Hepatic stellate cell (primary cell): ENCODE measurements around the gene CDC14B.
A peak's percentile ranks its signal among the peaks of the same experiment; 100 is the strongest.

Experiments used
- DNase-seq: peaks from one replicate; pipeline ENCODE4 v3.0.0; 2011; ENCODE audit warnings: low spot score

CDC14B gene

GRCh38 chr9:96485280-96485679 lies 134.4 kb downstream of the CDC14B start:
- DNase-seq = no peak

DNA sequence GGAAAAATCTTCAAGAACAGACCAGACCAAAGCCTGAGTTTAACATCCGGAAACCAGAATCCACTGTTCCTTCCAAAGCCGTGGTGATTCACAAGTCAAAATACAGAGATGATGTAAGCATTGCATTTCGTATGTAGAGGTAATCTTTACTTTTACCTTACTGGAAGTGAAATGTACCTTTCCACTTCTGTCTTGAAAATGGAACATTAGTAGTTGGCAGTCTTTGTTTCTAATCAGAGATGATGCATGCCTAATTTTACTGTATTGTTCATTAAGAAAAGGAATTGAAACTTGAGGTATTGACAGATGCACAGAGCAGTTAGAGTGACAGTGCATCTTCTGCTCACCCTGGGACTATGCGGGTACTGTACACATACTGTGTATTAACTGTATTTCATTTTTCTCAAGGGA lies 135.1 kb downstream of the CDC14B start:
- no peak for DNase-seq

DNA sequence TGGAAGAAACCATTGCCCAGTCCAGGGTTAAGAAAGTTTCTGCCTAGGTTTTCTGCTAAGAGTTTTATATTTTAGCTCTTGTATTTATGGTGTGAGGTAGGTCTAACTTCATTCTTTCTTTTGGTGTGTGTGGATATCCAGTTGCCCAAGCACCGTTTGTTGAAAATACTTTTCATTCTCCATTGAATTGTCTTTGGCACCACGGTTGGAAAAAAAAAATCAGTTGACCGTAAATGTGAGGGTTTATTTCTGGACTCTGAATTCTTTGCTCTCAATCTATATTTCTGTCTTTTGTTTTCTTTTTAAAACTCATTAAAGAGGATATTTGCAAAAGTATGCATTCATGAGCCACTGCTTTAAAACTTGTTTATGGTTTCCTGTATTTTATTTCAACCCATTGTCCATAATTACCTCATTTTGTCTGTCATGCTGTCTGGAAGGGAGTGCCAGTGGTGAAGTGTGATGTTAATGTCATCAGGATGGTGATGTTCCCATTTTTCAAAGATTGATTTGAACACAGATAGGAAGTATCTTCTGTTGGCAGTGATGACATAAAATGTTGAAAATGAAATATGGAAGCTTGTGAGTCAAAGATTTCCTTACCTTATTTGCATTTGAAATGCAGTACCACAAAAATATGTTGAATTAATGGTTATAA lies 135.8 kb downstream of the CDC14B start:
- no peak for DNase-seq

GRCh38 chr9:96483197-96483596 lies 136.4 kb downstream of the CDC14B start:
- no peak for DNase-seq

GRCh38 chr9:96482476-96482875 lies 137.2 kb downstream of the CDC14B start:
- DNase-seq = no peak

DNA sequence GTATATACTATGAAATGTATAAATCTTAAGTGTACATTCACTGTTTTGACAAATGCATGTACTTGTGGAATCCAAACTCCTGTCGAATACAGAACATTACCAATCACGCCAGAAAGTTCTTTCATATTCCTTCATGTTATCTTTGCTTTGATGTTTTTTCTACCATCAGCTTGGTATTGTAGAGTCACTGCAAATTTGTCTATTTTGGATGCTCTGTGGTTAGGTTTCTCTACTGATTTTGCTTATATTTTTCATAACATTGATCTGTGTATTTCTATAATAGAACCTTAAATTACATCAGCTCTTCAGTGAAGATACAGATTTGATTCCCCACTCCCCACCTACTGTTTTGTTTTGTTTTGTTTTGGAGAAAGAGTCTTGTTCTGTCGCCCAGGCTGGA lies 138.9 kb downstream of the CDC14B start:
- no peak for DNase-seq

DNA sequence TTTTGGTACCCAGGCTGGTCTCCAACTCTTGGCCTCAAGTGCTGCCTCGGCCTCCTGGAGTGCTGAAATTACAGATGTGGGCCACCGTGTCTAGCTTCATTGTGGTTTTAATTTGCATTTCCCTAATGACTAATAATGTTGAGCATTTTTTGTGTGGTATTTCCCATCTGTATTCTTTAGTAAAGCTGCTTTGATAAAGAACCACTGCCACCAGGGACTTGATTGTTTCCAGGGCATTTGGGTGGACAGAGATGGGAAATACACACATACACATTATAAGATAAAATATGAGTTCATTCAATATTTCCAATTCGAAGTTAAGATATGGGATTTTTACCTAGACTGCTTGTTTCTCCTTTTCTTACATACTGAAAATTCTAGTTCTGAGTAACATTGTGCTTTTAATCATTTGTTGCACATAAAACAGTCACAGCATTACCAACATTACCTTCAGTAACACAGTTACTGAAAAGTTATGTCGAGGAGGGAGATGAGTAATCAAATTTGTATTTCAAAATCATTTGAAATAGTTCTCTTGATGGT lies 140.7 kb downstream of the CDC14B start:
- no peak for DNase-seq

DNA sequence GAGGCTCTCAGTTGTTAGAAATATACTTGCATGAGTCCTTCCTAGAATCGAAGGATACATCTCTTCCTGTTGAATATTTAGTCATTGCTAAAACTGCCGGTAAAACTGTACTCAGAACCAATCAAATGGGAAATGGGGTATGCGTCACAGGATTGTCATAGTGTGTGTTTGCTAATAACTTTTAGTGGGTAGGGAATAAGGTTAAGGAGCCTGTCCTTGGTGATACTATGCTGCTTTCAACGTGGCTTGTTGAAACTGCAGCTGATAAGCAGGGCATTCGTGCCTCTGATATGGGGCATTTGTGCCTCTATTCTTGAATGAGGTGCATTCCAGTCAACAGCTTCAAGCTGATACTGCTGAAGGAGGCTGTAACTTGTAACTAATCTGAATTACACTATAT lies 143.1 kb downstream of the CDC14B start:
- DNase-seq = no peak

DNA sequence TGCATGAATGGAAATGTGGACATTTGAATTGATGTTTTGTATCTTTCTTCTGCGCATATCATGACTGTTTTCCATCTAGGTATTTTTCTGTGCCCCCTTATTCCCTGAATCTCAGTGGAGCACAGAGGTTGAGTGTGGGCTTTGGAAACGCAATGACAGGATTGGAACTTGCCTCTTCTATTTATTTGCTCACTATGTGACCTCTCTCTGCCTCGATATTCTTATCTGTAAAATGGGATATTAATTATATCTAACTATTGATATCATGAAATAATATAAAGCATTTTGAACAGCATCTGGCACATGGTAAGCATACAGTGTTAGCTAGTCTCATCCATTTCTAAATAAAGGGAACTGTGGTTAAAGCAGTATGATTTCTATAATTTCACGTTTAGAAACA lies 143.6 kb downstream of the CDC14B start:
- DNase-seq = no peak

DNA sequence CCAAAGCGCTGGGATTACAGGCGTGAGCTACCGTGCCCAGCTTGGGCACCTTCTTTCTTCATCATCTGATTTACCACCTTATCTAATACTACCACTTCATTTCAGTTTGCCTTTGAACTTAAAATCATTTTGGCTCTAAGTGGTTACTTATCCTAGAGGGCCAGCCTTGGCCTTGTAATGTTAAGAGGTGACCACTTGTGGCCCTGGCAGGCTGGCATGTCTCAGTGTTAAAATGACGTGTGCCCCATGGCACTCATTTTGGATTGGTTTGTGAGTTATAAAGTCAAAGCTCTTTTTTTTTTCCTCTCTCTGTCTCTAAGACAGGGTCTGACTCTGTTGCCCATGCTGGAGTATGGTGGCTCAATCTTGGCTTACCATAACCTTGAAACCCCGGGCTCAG lies 151.9 kb downstream of the CDC14B start:
- DNase-seq = no peak

- no peak for DNase-seq
Observed at GRCh38 chr9:96464426-96464825, 155.2 kb downstream of the CDC14B start.

DNA sequence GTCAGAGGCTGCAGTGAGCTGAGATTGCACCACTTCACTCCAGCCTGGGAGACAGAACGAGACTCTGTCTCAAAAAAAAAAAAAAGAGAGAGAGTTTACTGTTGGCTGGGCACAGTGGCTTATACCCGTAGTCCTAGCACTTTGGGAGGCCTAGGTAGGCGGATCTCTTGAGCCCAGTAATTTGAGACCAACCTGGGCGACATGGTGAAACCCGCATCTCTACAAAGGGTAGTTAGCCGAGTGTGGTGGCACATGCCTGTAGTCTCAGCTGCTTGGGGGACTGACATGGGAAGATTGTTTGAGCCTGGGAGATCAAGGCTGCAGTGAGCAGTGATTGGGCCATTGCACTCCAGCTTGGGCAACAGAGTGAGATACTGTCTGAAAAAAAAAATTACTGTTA lies 157.1 kb downstream of the CDC14B start:
- no peak for DNase-seq

DNA sequence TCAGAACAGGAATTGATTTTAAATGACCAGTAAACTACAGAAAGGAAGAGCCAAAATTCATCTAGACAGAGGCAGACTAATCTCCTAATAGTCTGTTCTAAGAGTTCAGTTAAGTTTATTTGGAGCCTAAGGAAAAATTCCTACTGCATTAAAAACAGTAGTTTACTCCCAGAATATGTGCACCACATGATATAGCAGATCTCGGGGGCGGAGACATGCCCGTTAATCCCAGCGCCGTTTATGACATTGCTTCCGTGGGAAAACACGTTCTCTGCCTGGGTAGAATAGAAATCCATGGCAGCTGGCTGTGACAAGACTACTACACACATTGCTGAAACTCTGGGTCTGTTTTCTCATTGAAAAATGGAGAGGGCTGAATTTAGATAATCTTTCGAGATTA lies 158.3 kb downstream of the CDC14B start:
- no peak for DNase-seq

DNA sequence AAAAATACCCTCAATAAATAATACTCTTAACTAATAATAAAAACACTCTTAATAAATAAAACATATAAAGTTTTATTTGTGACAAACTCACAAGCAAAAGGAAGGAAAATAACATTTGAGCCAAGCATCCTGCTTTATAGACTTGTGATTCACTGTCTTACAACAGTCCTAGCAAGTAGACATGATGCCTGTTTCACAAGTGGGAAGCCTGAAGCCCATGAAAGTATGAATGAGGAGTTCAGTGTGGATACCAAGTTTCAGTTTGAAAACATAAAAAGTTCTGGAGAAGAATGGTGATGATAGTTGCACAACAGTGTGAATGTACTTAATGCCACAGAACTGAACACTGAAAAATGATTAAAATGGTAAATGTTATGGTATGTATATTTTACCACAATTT lies 158.8 kb downstream of the CDC14B start:
- no peak for DNase-seq

GRCh38 chr9:96460470-96460869 lies 159.2 kb downstream of the CDC14B start:
- DNase-seq = no peak

DNA sequence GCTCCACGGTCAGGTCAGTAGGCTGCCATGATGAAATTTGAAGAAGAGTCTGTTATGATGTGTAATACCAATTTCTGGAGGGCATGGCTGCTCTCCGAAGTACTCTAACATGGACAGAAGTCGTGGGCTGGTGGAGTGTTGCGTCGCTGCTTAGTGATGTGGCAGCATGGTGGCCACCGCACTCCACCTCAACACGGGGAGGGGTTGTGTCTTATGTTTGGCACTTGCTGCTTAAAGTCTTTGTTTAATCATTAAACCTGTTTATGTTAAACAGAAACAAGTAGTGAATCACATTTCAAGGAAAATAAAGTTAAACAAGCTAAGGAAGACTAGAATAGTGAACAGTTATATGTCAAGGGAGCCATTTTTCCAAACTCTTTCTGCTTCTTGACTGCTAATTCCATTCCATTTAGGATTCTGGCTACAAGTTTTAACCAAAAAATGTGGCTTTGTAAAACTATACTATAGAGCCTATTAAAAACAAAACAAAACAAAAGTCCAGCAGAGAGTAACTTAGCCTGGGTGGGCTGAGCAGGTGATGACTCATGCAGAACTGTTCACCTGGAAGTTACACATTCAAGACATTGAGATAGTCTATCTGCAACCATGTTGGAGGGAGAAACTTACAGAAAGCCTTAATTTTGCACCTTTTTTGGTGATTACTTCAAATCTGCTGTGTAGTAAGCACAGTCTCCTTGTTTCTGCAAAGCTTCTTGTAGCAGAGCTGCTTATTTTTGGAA lies 160.2 kb downstream of the CDC14B start:
- DNase-seq = no peak

GRCh38 chr9:96458226-96458625 lies 161.4 kb downstream of the CDC14B start:
- DNase-seq = no peak

- DNase-seq = no peak
Observed at GRCh38 chr9:96457266-96457665, 162.4 kb downstream of the CDC14B start.

- DNase-seq = peak; percentile 63
Observed at GRCh38 chr9:96453625-96454024, 166.0 kb downstream of the CDC14B start.

GRCh38 chr9:96450613-96451528 lies 168.8 kb downstream of the CDC14B start:
- DNase-seq = peak; percentile 47
